A549 (cell line): ENCODE measurements around the gene PLD6. TPM values are rescaled to one million over a fixed set of nuclear protein-coding genes. Genes with fewer than 3 reads are reported as not detected.

Experiments
- ATAC-seq, 2 experiments: fragments of 200-7000 bp in 1 of 2; fragments of >200 bp in 1 of 2; cut with Nextera tagmentation in 1 of 2; cut with Tn5 transposase in 1 of 2; 3 replicates each; pipeline versions ENCODE4 v1.8.0 to v1.9.1; 2018 to 2020; ENCODE audit warnings: mild to moderate bottlenecking in 1 of 2, moderate library complexity in 1 of 2
- CTCF ChIA-PET: fragments of 300-600 bp; sonication (Branson Sonifier 250); formaldehyde crosslinking; extraction: SDS; loops from one replicate; lab custom pipeline; 2021; ENCODE audit warnings: antibody characterized with exemption, inconsistent platforms; lab: Yijun Ruan, JAX
- POLR2A ChIA-PET: fragments of 350-600 bp; formaldehyde crosslinking; extraction: SDS; loops from one replicate; lab custom pipeline; 2021; ENCODE audit warnings: antibody characterized with exemption, inconsistent platforms; lab: Yijun Ruan, JAX
- DNase-seq, 2 experiments: peaks; one replicate each; pipeline versions ENCODE4 v3.0.0 to v3.0.0-alpha.2; 2011 to 2016; ENCODE audit warnings: low read depth in 1 of 2, low spot score in 1 of 2
- FAIRE-seq: peaks from 2 replicates; lab custom pipeline; 2011; peaks lifted over from hg19 to GRCh38; lab: Jason Lieb, UNC
- H3K27ac ChIP-seq, 2 experiments: fragments of >200 bp; sonication (Bioruptor Twin); formaldehyde crosslinking; 3 replicates each; pipeline ENCODE4 v1.5.1; 2016 to 2017
- H3K4me1 ChIP-seq: fragments of >200 bp; sonication (Bioruptor Twin); formaldehyde crosslinking; 3 replicates; pipeline ENCODE4 v1.6.1; 2016
- H3K4me2 ChIP-seq: fragments of >200 bp; sonication (Bioruptor Twin); formaldehyde crosslinking; 3 replicates; pipeline ENCODE4 v1.6.1; 2016
- H3K4me3 ChIP-seq: fragments of >200 bp; sonication (Bioruptor Twin); formaldehyde crosslinking; 3 replicates; pipeline ENCODE4 v1.5.1; 2016
- H3K9me3 ChIP-seq: fragments of >200 bp; sonication (Bioruptor Twin); formaldehyde crosslinking; 3 replicates; pipeline ENCODE4 v1.6.1; 2016
- CBX8 ChIP-seq: fragments of 200-600 bp; sonication (generic); IDR thresholded peaks from 2 replicates; pipeline ENCODE4 v1.6.1; 2016
- CEBPB ChIP-seq, 2 experiments: fragments of >200 bp in 1 of 2; sonication (Bioruptor Twin) in 1 of 2; formaldehyde crosslinking in 1 of 2; IDR thresholded peaks; 2 replicates each; pipeline ENCODE4 v1.6.1; 2012 to 2016
- CHD4 ChIP-seq: fragments of 200-600 bp; sonication (generic); IDR thresholded peaks from 2 replicates; pipeline ENCODE4 v1.6.1; 2016; ENCODE audit warnings: antibody characterized with exemption, mild to moderate bottlenecking, borderline replicate concordance
- EHF ChIP-seq: fragments of 250-450 bp; sonication (Bioruptor Pico); IDR thresholded peaks from 2 replicates; pipeline ENCODE4 v1.5.0; 2020; ENCODE audit warnings: mild to moderate bottlenecking
- FOXS1 ChIP-seq: fragments of 250-450 bp; sonication (Bioruptor Pico); IDR thresholded peaks from 2 replicates; pipeline ENCODE4 v1.5.0; 2020; ENCODE audit warnings: mild to moderate bottlenecking, moderate library complexity
- HEYL ChIP-seq: fragments of 250-450 bp; sonication (Bioruptor Pico); IDR thresholded peaks from 2 replicates; pipeline ENCODE4 v1.8.0; 2021; ENCODE audit warnings: mild to moderate bottlenecking, moderate library complexity
- HOXB13 ChIP-seq: fragments of 250-450 bp; sonication (Bioruptor Pico); IDR thresholded peaks from 2 replicates; pipeline ENCODE4 v1.5.0; 2020; ENCODE audit warnings: low read depth, mild to moderate bottlenecking, moderate library complexity
- HOXB5 ChIP-seq: fragments of 250-450 bp; sonication (Bioruptor Pico); IDR thresholded peaks from 2 replicates; pipeline ENCODE4 v1.5.0; 2020; ENCODE audit warnings: mild to moderate bottlenecking, moderate library complexity
- JUNB ChIP-seq: fragments of >200 bp; sonication (Bioruptor Twin); formaldehyde crosslinking; IDR thresholded peaks from 2 replicates; pipeline ENCODE4 v1.6.1; 2016
- KDM5A ChIP-seq: fragments of 200-600 bp; sonication (generic); IDR thresholded peaks from 2 replicates; pipeline ENCODE4 v1.6.1; 2016; ENCODE audit warnings: antibody characterized with exemption, mild to moderate bottlenecking
- MAFK ChIP-seq: fragments of 450-650 bp; IDR thresholded peaks from 2 replicates; pipeline ENCODE4 v1.6.1; 2014; ENCODE audit not compliant: partially characterized antibody
- MAZ ChIP-seq: fragments of 150-350 bp; IDR thresholded peaks from 2 replicates; pipeline ENCODE4 v1.6.1; 2014; ENCODE audit warnings: antibody characterized with exemption, low read depth, low read length, borderline replicate concordance
- MYC ChIP-seq: IDR thresholded peaks from 2 replicates; pipeline ENCODE4 v1.6.1; 2012; ENCODE audit warnings: mild to moderate bottlenecking, inconsistent platforms, low read length, improper control_type of control experiment, borderline replicate concordance
- NR3C1 ChIP-seq: fragments of >200 bp; sonication (Bioruptor Twin); formaldehyde crosslinking; IDR thresholded peaks from 3 replicates; pipeline ENCODE4 v1.6.1; 2017
- PHF8 ChIP-seq: fragments of 200-600 bp; sonication (generic); IDR thresholded peaks from 2 replicates; pipeline ENCODE4 v1.6.1; 2016; ENCODE audit warnings: low read depth, mild to moderate bottlenecking, antibody characterized with exemption, moderate library complexity, borderline replicate concordance
- POLR2AphosphoS2 ChIP-seq: conservative IDR thresholded peaks from 2 replicates; pipeline ENCODE4 v1.6.1; 2012; ENCODE audit warnings: low read length, improper control_type of control experiment, inconsistent platforms
- RAD21 ChIP-seq, 2 experiments: fragments of >200 bp in 1 of 2; sonication (Bioruptor Twin) in 1 of 2; formaldehyde crosslinking in 1 of 2; IDR thresholded peaks in 1 of 2; conservative IDR thresholded peaks in 1 of 2; 2 replicates in 1 of 2; 3 replicates in 1 of 2; pipeline ENCODE4 v1.6.1; 2012 to 2018; ENCODE audit warnings: inconsistent platforms in 1 of 2
- RNF2 ChIP-seq: fragments of 200-600 bp; sonication (generic); IDR thresholded peaks from 2 replicates; pipeline ENCODE4 v1.6.1; 2016; ENCODE audit warnings: low read depth, mild to moderate bottlenecking, antibody characterized with exemption, moderate library complexity, borderline replicate concordance
- TP53 ChIP-seq: fragments of 250-450 bp; sonication (Bioruptor Pico); IDR thresholded peaks from 2 replicates; pipeline ENCODE4 v1.5.0; 2021; ENCODE audit warnings: mild to moderate bottlenecking, moderate library complexity
- ZNF302 ChIP-seq: fragments of 250-450 bp; sonication (Bioruptor Pico); IDR thresholded peaks from 2 replicates; pipeline ENCODE4 v1.9.0; 2021; ENCODE audit warnings: inconsistent platforms, mild to moderate bottlenecking, moderate library complexity
- WGBS: methylation state at CpG from one replicate; pipeline ENCODE4 v1.1.6; 2017; ENCODE audit errors: missing lambda C conversion rate; 5-methylcytosine and 5-hydroxymethylcytosine counted together
- polyA plus RNA-seq, 4 experiments: library from polyadenylated mRNA; depleted of rRNA in 3 of 4; stranded (reverse); fragments of >200 nt; fragmentation: RNase III in 1 of 4; extraction: RNeasy Plus Mini Kit Qiagen cat#74134 plus additional on column Dnase treatment in 1 of 4; gene quantifications; 2 replicates in 3 of 4; 3 replicates in 1 of 4; pipeline ENCODE4 v1.2.3, GENCODE V29; 2011 to 2017
- TF ChIP-seq, protein P1 (sequence below): fragments of 250-450 bp; sonication (Bioruptor Pico); IDR thresholded peaks from 2 replicates; pipeline ENCODE4 v1.5.0; 2020; ENCODE audit warnings: low read depth, mild to moderate bottlenecking, moderate library complexity
- TF ChIP-seq, protein P2 (sequence below): IDR thresholded peaks from 2 replicates; pipeline ENCODE4 v1.6.1; 2012; ENCODE audit warnings: low read depth, borderline replicate concordance
- TF ChIP-seq, protein P3 (sequence below): fragments of 450-650 bp; IDR thresholded peaks from 2 replicates; pipeline ENCODE4 v1.6.1; 2014; ENCODE audit warnings: antibody characterized with exemption
- TF ChIP-seq, protein P4 (sequence below): IDR thresholded peaks from 2 replicates; pipeline ENCODE4 v1.6.1; 2012
- TF ChIP-seq, protein P5 (sequence below): fragments of 200-600 bp; sonication (generic); IDR thresholded peaks from 2 replicates; pipeline ENCODE4 v1.6.1; 2016; ENCODE audit warnings: antibody characterized with exemption, mild to moderate bottlenecking, moderate library complexity
- TF ChIP-seq, protein P6 (sequence below): fragments of 150-350 bp; IDR thresholded peaks from 2 replicates; pipeline ENCODE4 v1.6.1; 2014; ENCODE audit warnings: low read depth, mild to moderate bottlenecking, low read length

PLD6 gene
- polyA plus RNA-seq, 2 of the 4 experiments (the other 2 are of a cell fraction), result 5.6 to 5.7 TPM

DNA sequence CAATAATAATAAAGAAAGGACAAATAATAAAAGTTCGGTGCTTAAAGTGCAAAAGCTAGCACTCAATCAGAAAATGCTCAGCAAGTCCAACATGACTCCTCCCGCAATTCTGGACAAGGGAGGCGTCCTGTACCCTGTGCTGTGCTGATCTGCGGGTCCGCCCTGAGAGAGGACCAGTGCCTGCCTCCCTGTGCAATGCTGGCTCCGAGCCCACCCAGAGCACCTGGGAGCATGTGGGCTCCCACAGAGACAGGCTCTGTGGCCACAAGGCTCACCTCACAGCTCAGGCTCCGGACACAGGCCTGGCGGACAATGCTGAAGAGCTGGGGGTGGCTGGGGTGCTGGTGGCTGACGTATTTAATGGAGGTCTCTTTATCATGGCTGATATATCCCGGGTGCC, 19.8 kb upstream of the PLD6 start:
- DNase-seq (no peak), ATAC-seq (no peak), FAIRE-seq (no peak)
- TF ChIP-seq, protein P1, sequence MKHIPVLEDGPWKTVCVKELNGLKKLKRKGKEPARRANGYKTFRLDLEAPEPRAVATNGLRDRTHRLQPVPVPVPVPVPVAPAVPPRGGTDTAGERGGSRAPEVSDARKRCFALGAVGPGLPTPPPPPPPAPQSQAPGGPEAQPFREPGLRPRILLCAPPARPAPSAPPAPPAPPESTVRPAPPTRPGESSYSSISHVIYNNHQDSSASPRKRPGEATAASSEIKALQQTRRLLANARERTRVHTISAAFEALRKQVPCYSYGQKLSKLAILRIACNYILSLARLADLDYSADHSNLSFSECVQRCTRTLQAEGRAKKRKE (CRISPR knock-in tag), result no peak
- no peak for TF ChIP-seq CHD4
- TF ChIP-seq, protein P2, sequence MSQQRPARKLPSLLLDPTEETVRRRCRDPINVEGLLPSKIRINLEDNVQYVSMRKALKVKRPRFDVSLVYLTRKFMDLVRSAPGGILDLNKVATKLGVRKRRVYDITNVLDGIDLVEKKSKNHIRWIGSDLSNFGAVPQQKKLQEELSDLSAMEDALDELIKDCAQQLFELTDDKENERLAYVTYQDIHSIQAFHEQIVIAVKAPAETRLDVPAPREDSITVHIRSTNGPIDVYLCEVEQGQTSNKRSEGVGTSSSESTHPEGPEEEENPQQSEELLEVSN, result no peak
- Histone ChIP-seq H3K27ac (no peak overlapping the region), H3K4me1 (no peaks in the 10 kb centered on the region), H3K4me3 (no peak overlapping the region), H3K4me2 (no peak overlapping the region), H3K9me3 (no peaks in the 10 kb centered on the region)
- ChIA-PET CTCF (interaction anchor here (1.2 to 2.3 kb wide), 4 partner anchors 9 to 129 kb away, joined by 3 to 8 read pairs (median 4); no protein-coding TSS in a partner anchor), POLR2A (interaction anchor here (1.0 kb wide), 1 partner anchor 11 kb away, joined by 5 read pairs; the partner anchor contains the start of gene FLCN)
- WGBS, result 91% methylated on average over 10 of the region's 10 CpGs

DNA sequence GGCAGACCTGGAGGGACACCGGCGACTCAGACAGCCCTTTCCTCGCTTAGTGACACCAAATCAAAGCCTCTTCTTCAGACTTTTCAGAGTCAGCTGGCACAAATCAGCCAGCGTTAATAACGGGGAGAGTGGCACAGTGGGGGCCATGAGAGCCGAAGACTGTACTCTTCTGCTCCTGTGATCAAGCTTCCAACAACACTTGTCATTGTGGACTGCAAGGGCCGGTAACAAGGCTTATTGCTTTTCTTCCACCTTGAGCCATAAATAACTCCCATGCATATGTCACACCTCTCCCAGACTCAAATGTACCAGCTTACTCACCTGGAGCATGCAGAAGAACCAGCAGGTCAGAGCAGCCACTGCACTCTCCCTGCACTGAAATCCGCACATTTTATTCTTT, 18.0 kb upstream of the PLD6 start:
- H3K4me2 ChIP-seq, result no peak overlapping the region
- POLR2A ChIA-PET, result no interaction called here
- H3K4me1 ChIP-seq, result no peaks in the 10 kb centered on the region
- TF ChIP-seq HOXB5 (no peak), ZNF302 (CRISPR knock-in tag) (no peak), RNF2 (no peak), POLR2AphosphoS2 (no peak), KDM5A (no peak), HOXB13 (CRISPR knock-in tag) (no peak), TP53 (CRISPR knock-in tag) (no peak), CBX8 (no peak), JUNB (no peak), HEYL (no peak)
- TF ChIP-seq, protein P3, sequence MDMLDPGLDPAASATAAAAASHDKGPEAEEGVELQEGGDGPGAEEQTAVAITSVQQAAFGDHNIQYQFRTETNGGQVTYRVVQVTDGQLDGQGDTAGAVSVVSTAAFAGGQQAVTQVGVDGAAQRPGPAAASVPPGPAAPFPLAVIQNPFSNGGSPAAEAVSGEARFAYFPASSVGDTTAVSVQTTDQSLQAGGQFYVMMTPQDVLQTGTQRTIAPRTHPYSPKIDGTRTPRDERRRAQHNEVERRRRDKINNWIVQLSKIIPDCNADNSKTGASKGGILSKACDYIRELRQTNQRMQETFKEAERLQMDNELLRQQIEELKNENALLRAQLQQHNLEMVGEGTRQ, result no peak
- CTCF ChIA-PET, result interaction anchor here (0.9 to 2.2 kb wide), 3 partner anchors 8 to 15 kb away, joined by 3 to 10 read pairs (median 4); no protein-coding TSS in a partner anchor
- no peak for DNase-seq
- H3K9me3 ChIP-seq, result no peaks in the 10 kb centered on the region
- ATAC-seq, result no peak
- H3K27ac ChIP-seq, result no peak overlapping the region
- WGBS, result 90% methylated on average over 8 of the region's 8 CpGs
- H3K4me3 ChIP-seq, result no peak overlapping the region
- no peak for FAIRE-seq

DNA sequence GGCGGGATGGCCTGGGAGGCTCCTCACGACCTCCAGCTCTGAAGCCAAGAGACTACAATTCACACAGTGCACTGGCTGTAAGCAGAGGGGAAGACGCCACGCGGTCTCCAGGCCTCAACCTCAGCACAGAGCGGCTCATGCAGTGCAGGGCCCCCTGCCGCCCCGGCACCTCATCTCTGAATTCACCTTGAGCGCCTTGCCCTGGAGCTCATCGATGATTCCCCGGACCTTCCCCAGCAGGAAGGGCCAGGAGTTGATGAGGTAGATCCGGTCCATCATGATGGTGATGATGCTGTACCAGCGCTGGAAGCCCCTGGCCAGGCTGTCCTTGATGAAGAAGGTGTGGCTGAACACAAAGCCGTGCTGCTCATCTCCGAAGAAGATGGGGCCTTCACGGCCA, 17.6 kb upstream of the PLD6 start:
- ChIA-PET CTCF (interaction anchor here (0.9 to 2.2 kb wide), 3 partner anchors 8 to 15 kb away, joined by 3 to 10 read pairs (median 4); no protein-coding TSS in a partner anchor), POLR2A (no interaction called here)
- H3K4me2 ChIP-seq, result no peak overlapping the region
- 93% methylated on average over 16 of the region's 16 CpGs for WGBS
- H3K9me3 ChIP-seq, result no peaks in the 10 kb centered on the region
- no peak for FAIRE-seq
- no peak for DNase-seq
- H3K27ac ChIP-seq, result no peak overlapping the region
- no peak overlapping the region for H3K4me3 ChIP-seq
- no peaks in the 10 kb centered on the region for H3K4me1 ChIP-seq
- ATAC-seq, result no peak; a peak in 1 of 6 replicates
- no peak for TF ChIP-seq RNF2
- TF ChIP-seq, protein P4, sequence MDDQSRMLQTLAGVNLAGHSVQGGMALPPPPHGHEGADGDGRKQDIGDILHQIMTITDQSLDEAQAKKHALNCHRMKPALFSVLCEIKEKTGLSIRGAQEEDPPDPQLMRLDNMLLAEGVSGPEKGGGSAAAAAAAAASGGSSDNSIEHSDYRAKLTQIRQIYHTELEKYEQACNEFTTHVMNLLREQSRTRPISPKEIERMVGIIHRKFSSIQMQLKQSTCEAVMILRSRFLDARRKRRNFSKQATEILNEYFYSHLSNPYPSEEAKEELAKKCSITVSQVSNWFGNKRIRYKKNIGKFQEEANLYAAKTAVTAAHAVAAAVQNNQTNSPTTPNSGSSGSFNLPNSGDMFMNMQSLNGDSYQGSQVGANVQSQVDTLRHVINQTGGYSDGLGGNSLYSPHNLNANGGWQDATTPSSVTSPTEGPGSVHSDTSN, result no peak
- no peak for TF ChIP-seq NR3C1
- no peak for TF ChIP-seq MYC
- TF ChIP-seq, protein P5, sequence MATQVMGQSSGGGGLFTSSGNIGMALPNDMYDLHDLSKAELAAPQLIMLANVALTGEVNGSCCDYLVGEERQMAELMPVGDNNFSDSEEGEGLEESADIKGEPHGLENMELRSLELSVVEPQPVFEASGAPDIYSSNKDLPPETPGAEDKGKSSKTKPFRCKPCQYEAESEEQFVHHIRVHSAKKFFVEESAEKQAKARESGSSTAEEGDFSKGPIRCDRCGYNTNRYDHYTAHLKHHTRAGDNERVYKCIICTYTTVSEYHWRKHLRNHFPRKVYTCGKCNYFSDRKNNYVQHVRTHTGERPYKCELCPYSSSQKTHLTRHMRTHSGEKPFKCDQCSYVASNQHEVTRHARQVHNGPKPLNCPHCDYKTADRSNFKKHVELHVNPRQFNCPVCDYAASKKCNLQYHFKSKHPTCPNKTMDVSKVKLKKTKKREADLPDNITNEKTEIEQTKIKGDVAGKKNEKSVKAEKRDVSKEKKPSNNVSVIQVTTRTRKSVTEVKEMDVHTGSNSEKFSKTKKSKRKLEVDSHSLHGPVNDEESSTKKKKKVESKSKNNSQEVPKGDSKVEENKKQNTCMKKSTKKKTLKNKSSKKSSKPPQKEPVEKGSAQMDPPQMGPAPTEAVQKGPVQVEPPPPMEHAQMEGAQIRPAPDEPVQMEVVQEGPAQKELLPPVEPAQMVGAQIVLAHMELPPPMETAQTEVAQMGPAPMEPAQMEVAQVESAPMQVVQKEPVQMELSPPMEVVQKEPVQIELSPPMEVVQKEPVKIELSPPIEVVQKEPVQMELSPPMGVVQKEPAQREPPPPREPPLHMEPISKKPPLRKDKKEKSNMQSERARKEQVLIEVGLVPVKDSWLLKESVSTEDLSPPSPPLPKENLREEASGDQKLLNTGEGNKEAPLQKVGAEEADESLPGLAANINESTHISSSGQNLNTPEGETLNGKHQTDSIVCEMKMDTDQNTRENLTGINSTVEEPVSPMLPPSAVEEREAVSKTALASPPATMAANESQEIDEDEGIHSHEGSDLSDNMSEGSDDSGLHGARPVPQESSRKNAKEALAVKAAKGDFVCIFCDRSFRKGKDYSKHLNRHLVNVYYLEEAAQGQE, result no peak
- no peak for TF ChIP-seq FOXS1
- no peak for TF ChIP-seq MAZ
- TF ChIP-seq HEYL, result no peak
- TF ChIP-seq EHF (CRISPR knock-in tag), result no peak
- TF ChIP-seq CEBPB (IDR thresholded peaks at IDR 0.05), result no peak
- TF ChIP-seq RAD21 (conservative IDR thresholded peaks at IDR 0.05 in 1 of 2, IDR thresholded peaks at IDR 0.05 in 1 of 2), result no peak
- TF ChIP-seq MAFK, result no peak
- no peak for TF ChIP-seq PHF8
- TF ChIP-seq, protein P6, sequence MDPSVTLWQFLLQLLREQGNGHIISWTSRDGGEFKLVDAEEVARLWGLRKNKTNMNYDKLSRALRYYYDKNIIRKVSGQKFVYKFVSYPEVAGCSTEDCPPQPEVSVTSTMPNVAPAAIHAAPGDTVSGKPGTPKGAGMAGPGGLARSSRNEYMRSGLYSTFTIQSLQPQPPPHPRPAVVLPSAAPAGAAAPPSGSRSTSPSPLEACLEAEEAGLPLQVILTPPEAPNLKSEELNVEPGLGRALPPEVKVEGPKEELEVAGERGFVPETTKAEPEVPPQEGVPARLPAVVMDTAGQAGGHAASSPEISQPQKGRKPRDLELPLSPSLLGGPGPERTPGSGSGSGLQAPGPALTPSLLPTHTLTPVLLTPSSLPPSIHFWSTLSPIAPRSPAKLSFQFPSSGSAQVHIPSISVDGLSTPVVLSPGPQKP, result no peak
- TF ChIP-seq CHD4, result no peak
- TF ChIP-seq JUNB, result no peak
